GM06990 (cell line): Measurements from ENCODE around the gene SERTAD3.

Experiments used
- DNase-seq: peaks from one replicate; pipeline ENCODE4 v3.0.0-alpha.2; 2011; ENCODE audit not compliant: insufficient read length; ENCODE audit errors: extremely low read depth
- H3K27me3 ChIP-seq: replicated peaks from 2 replicates; pipeline ENCODE4 v1.6.0; 2011; ENCODE audit warnings: low read length; ENCODE audit not compliant: control insufficient read depth, insufficient read depth
- H3K36me3 ChIP-seq: 2 replicates; pipeline ENCODE4 v1.5.1; 2011; ENCODE audit warnings: low read length; ENCODE audit not compliant: control insufficient read depth, insufficient read depth
- H3K4me3 ChIP-seq: replicated peaks from 2 replicates; pipeline ENCODE4 v1.5.1; 2011; ENCODE audit warnings: low read depth, mild to moderate bottlenecking, control low read depth, low read length
- CTCF ChIP-seq: IDR thresholded peaks from 2 replicates; pipeline ENCODE4 v1.5.1; 2011; ENCODE audit warnings: low read length, control low read depth, mild to moderate bottlenecking, inconsistent platforms; ENCODE audit not compliant: insufficient read depth, poor library complexity, severe bottlenecking

The SERTAD3 gene

GRCh38 chr19:40453151-40453735 lies 9.1 kb upstream of the SERTAD3 start:
- DNase-seq = no peak
- Histone ChIP-seq H3K36me3 (no peaks in the 10 kb centered on the region), H3K27me3 (no peaks in the 10 kb centered on the region), H3K4me3 (no peak overlapping the region)
- TF ChIP-seq CTCF = no peak

GRCh38 chr19:40452016-40452415 lies 7.9 kb upstream of the SERTAD3 start:
- Histone ChIP-seq H3K4me3 (no peak overlapping the region), H3K27me3 (no peaks in the 10 kb centered on the region), H3K36me3 (no peaks in the 10 kb centered on the region)
- no peak for DNase-seq
- no peak for TF ChIP-seq CTCF

GRCh38 chr19:40450664-40451063 lies 6.5 kb upstream of the SERTAD3 start:
- TF ChIP-seq CTCF = no peak
- H3K36me3 ChIP-seq = no peaks in the 10 kb centered on the region
- H3K27me3 ChIP-seq = no peaks in the 10 kb centered on the region
- no peak for DNase-seq
- H3K4me3 ChIP-seq = no peak overlapping the region

GRCh38 chr19:40449506-40449905 lies 5.4 kb upstream of the SERTAD3 start:
- no peaks in the 10 kb centered on the region for H3K27me3 ChIP-seq
- no peaks in the 10 kb centered on the region for H3K36me3 ChIP-seq
- DNase-seq = no peak
- H3K4me3 ChIP-seq = no peak overlapping the region
- no peak for TF ChIP-seq CTCF

GRCh38 chr19:40446263-40446784 lies 2.2 kb upstream of the SERTAD3 start:
- DNase-seq = no peak
- H3K4me3 ChIP-seq = no peak overlapping the region
- TF ChIP-seq CTCF = no peak
- H3K36me3 ChIP-seq = peaks cover 4% of the 10 kb centered on the region
- no peaks in the 10 kb centered on the region for H3K27me3 ChIP-seq
